Pancreas (tissue), 10 donors: Measurements from ENCODE around the gene TSPAN9. TPM values are rescaled to one million over a fixed set of nuclear protein-coding genes. Genes with fewer than 3 reads are reported as not detected.

Experiments used
- ATAC-seq, 4 donors: fragments of 200-7000 bp; cut with Tn5 transposase; one replicate each; pipeline versions ENCODE4 v1.8.0 to v1.9.1; 2020; ENCODE audit warnings: mild to moderate bottlenecking in 4 of 4, moderate library complexity in 4 of 4
- DNase-seq, 6 donors: peaks; one replicate each; pipeline ENCODE4 v3.0.0-alpha.2; 2020
- FAIRE-seq: peaks from 2 replicates; lab custom pipeline; 2012; peaks lifted over from hg19 to GRCh38; lab: Jason Lieb, UNC
- H3K27ac ChIP-seq, 4 donors: fragments of 200-600 bp; sonication (generic); 1 replicate in 3 of 4; 2 replicates in 1 of 4; pipeline versions ENCODE4 v1.5.0 to v1.8.0; 2020
- H3K27me3 ChIP-seq, 4 donors: fragments of 200-600 bp; one replicate each; pipeline ENCODE4 v1.8.0; 2021
- H3K36me3 ChIP-seq, 3 donors: fragments of 200-600 bp; sonication (generic) in 1 of 3; one replicate each; pipeline versions ENCODE4 v1.5.0 to v1.8.0; 2020 to 2021
- H3K4me1 ChIP-seq, 3 donors: fragments of 200-600 bp; one replicate each; pipeline ENCODE4 v1.8.0; 2021
- H3K4me3 ChIP-seq, 4 donors: fragments of 200-600 bp; sonication (generic) in 2 of 4; one replicate each; pipeline versions ENCODE4 v1.5.0 to v1.8.0; 2020 to 2021
- H3K9me3 ChIP-seq, 4 donors: fragments of 200-600 bp; one replicate each; pipeline ENCODE4 v1.8.0; 2021
- WGBS, 2 donors: extraction: QIAGEN DNeasy Blood & Tissue Kit; methylation state at CpG; one replicate each; pipeline ENCODE4 v1.1.7; 2013; 5-methylcytosine and 5-hydroxymethylcytosine counted together
- intact Hi-C, 3 donors: fragments of 100-400 bp; cut with DNase I; formaldehyde crosslinking; loops; one replicate each; pipeline versions ENCODE4 v1.11.1 to v1.14.2; 2022
- polyA plus RNA-seq, 2 donors: library from polyadenylated mRNA; stranded (reverse); fragments of 200-250 nt; gene quantifications; one replicate each; pipeline ENCODE4 v1.2.3, GENCODE V29; 2013
- total RNA-seq, 6 donors: library from RNA; stranded (reverse); fragmentation: NEBNext Ultra II Directional in 4 of 6; extraction: Animal tissue kit (Norgen Biotek cat#: 25700) in 4 of 6; gene quantifications; one replicate each; pipeline versions ENCODE4 v1.2.1 to v1.2.4, GENCODE V29; 2021 to 2023
- TF ChIP-seq, protein P1 (sequence below), 4 donors: fragments of 200-600 bp; sonication (generic) in 3 of 4; IDR thresholded peaks; one replicate each; pipeline versions ENCODE4 v1.5.0 to v1.8.0; 2021; ENCODE audit warnings: antibody characterized with exemption in 4 of 4
- donor health status: healthy with polysubstance abuse.
- donor health status: DM: no; HTN: no; CAD: no; lungs with moderate emphysema.
- donor health status: DM: no; HTN: no; CAD: no.
- donor health status: control.
- donor health status: control.
- donor health status: Bipolar disorder and iron deficiency.
- donor health status: DM: yes; HTN: yes; CAD: no.
- donor health status: DM: no; HTN: no; CAD: no.
- donor health status: DM: no; HTN: no; CAD: no.
- donor health status: DM: yes; HTN: yes; CAD: no.

Gene TSPAN9
- total and polyA plus RNA-seq, 8 donors, result 7.8 to 19.5 (median 13.0) TPM

DNA sequence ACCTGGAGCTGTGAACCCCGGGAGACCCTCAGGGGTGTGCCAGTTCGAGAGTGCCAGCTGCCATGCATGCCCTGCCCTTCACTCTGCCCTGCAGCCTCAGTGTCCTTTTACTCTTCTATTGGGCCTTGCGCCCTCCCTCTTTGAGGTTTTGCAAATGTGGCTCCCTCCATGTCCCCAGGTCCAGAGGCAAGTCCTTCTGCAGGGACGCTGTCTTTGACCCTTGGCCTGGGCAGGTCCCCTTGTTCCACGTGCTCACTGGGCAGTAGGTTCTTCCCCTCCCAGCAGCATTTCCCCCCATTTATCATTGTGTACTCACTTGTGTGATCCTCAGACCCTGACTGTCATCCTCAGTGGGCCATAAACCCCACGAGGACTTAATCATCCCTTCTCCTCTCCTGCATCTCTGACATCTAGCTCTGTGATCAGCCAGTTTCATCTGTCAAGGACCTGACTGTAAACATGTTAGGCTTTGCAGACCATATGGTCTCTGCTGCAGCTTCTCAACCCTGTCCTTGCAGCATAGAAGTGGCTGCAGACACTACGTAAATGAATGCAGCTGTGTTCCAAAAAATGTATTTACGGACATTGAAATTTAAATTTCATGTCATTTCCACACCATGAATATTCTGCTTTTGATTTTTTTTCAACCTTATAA is 36.6 kb downstream of the TSPAN9 start:
- H3K9me3 ChIP-seq, result no peaks in the 10 kb centered on the region
- no peak for FAIRE-seq
- TF ChIP-seq, protein P1, sequence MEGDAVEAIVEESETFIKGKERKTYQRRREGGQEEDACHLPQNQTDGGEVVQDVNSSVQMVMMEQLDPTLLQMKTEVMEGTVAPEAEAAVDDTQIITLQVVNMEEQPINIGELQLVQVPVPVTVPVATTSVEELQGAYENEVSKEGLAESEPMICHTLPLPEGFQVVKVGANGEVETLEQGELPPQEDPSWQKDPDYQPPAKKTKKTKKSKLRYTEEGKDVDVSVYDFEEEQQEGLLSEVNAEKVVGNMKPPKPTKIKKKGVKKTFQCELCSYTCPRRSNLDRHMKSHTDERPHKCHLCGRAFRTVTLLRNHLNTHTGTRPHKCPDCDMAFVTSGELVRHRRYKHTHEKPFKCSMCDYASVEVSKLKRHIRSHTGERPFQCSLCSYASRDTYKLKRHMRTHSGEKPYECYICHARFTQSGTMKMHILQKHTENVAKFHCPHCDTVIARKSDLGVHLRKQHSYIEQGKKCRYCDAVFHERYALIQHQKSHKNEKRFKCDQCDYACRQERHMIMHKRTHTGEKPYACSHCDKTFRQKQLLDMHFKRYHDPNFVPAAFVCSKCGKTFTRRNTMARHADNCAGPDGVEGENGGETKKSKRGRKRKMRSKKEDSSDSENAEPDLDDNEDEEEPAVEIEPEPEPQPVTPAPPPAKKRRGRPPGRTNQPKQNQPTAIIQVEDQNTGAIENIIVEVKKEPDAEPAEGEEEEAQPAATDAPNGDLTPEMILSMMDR (IDR thresholded peaks at IDR 0.05), result no peak
- WGBS, 2 donors, result 84 to 92% methylated on average over 8 of the region's 8 CpGs
- no peak for DNase-seq
- intact Hi-C loops, result no loop called here
- no peaks in the 10 kb centered on the region for H3K4me1 ChIP-seq
- H3K27me3 ChIP-seq, result no peaks in the 10 kb centered on the region
- H3K27ac ChIP-seq, result no peak overlapping the region
- no peak overlapping the region for H3K4me3 ChIP-seq
- H3K36me3 ChIP-seq, result no peaks in the 10 kb centered on the region
- ATAC-seq, result no peak

DNA sequence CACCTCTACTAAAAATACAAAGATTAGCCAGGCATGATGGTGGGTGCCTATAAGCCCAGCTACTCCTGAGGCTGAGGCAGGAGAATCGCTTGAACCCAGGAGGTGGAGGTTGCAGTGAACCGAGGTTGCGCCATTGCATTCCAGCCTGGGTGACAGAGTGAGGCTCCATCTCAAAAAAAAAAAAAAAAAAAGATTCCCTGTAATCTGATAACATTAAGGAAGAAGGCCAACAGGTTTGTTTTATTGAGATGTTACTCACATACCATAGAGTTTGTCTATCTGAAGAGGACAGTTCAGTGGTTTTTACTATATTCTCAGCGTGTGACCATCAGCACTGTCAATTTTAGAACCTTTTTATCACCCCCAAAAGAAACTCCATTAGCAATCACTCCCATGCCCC is 37.5 kb downstream of the TSPAN9 start:
- H3K27me3 ChIP-seq, result no peaks in the 10 kb centered on the region
- no peak for DNase-seq
- H3K4me3 ChIP-seq, result no peak overlapping the region
- ATAC-seq, result no peak
- 95 to 97% methylated on average over 4 of the region's 4 CpGs for WGBS, 2 donors
- peaks cover 3 to 4% (median 3%) of the 10 kb centered on the region in 3 donors for H3K4me1 ChIP-seq
- TF ChIP-seq, protein P1 (IDR thresholded peaks at IDR 0.05), result no peak
- H3K27ac ChIP-seq, result no peak overlapping the region
- no peaks in the 10 kb centered on the region for H3K36me3 ChIP-seq
- intact Hi-C loops, result no loop called here
- no peak for FAIRE-seq
- H3K9me3 ChIP-seq, result no peaks in the 10 kb centered on the region

DNA sequence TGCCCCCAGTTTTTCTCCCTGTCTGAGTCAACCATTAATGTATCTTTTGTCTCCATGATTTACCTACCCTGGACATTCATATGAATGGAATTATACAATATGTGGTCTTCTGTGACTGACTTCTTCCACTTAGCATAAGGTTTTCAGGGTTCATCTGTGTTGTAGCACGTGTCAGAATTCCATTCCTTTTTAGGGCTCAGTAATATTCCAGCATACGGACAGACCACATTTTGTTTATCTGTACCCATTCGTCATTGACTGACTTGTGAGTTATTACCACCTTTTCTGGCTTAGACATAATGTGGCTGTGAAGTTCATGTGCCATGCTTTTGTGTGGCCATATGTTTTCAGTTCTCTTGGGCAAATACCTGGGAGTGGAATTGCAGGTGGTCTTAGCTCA is 37.9 kb downstream of the TSPAN9 start:
- ATAC-seq, result no peak
- Histone ChIP-seq H3K36me3 (no peaks in the 10 kb centered on the region), H3K9me3 (no peaks in the 10 kb centered on the region), H3K27me3 (no peaks in the 10 kb centered on the region), H3K27ac (no peak overlapping the region), H3K4me1 (peaks cover 7 to 8% (median 7%) of the 10 kb centered on the region in 3 donors), H3K4me3 (no peak overlapping the region)
- FAIRE-seq, result no peak
- 94% methylated on average over 3 of the region's 3 CpGs for WGBS, 2 donors
- TF ChIP-seq, protein P1 (IDR thresholded peaks at IDR 0.05), result no peak
- intact Hi-C loops, result no loop called here
- no peak for DNase-seq

DNA sequence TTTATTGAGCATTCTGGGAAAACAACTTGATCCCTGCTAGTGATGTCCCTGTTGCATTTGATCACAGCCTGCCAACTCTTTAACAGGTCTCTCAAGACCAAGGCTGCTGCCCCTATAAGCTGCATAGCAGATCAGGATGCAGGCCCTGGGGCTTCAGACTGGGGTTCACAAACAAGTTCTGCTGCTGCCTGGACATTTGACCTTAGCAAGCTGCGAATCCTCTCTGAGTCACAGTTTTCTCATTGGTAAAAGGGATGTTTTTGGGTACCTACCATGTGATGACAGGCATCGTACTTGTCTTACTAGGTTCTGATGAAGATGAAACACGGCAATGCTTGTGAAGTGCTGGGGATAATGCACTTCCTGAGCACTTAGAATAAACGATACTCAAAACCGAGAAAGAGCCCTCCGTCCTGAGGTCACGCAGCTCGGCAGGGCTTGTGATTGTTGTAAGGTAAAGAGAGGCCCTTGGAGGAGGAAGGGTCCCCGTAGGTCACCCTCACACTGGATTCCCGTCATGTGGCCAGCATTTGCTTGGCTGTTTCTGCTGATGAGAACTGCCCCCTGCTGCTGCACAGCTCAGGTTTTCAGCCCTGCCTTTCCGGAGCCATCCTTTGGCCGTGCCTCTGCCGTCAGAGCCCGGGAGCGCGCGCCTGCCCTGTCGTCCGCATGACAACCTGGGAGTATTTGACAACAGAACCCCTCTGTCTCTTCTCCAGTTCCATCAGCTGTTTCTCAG is 39.1 kb downstream of the TSPAN9 start:
- Histone ChIP-seq H3K4me1 (peaks cover 12 to 14% (median 12%) of the 10 kb centered on the region in 3 donors), H3K9me3 (no peaks in the 10 kb centered on the region), H3K4me3 (no peak overlapping the region), H3K27ac (no peak overlapping the region), H3K36me3 (no peaks in the 10 kb centered on the region), H3K27me3 (no peaks in the 10 kb centered on the region)
- DNase-seq (peak in 1 of 6 donors; percentile 20), ATAC-seq (no peak), FAIRE-seq (no peak)
- TF ChIP-seq, protein P1 (IDR thresholded peaks at IDR 0.05), result no peak
- WGBS, 2 donors, result 89% methylated on average over 19 of the region's 19 CpGs
- intact Hi-C loops, result no loop called here

DNA sequence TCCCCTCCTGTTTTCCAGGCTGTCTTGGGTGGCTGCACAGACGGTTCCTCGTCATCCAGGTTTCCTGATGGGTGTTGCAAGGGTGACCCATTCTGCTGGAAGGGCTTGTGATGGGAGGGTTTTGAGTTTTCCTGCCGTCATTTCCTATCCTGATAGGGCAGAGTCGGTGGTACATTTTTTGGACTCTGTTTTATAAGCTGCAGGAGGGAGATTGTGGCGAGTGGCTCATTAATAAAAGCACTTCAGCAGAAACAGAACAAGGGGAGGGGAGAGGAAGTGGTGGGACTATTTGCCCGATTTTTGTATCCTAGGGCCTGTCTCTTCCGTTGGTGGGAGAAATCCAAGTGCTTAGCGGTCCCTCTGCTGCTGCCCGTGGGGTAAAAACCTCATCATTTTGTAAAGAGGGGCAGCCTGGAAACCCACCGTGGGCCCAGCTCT is 40.0 kb downstream of the TSPAN9 start:
- Histone ChIP-seq H3K4me3 (no peak overlapping the region), H3K9me3 (no peaks in the 10 kb centered on the region), H3K27me3 (no peaks in the 10 kb centered on the region), H3K27ac (no peak overlapping the region), H3K36me3 (no peaks in the 10 kb centered on the region), H3K4me1 (peaks cover 12 to 14% (median 12%) of the 10 kb centered on the region in 3 donors)
- ATAC-seq (no peak), FAIRE-seq (no peak), DNase-seq (no peak)
- 76 to 82% methylated on average over 10 of the region's 10 CpGs for WGBS, 2 donors
- TF ChIP-seq, protein P1 (IDR thresholded peaks at IDR 0.05), result no peak
- intact Hi-C loops, result no loop called here
